Occipital lobe (tissue), 2 donors: Measurements from ENCODE around the gene SRPX. TPM values are rescaled to one million over a fixed set of nuclear protein-coding genes. Genes with fewer than 3 reads are reported as not detected.

Source experiments
- DNase-seq: peaks from one replicate; lab custom pipeline; 2025; lab: John Stamatoyannopoulos, UW
- total RNA-seq: library from RNA; depleted of rRNA; stranded (reverse); fragments of >200 nt; gene quantifications from one replicate; pipeline ENCODE4 v1.2.3, GENCODE V29; 2014

The SRPX gene, protein sequence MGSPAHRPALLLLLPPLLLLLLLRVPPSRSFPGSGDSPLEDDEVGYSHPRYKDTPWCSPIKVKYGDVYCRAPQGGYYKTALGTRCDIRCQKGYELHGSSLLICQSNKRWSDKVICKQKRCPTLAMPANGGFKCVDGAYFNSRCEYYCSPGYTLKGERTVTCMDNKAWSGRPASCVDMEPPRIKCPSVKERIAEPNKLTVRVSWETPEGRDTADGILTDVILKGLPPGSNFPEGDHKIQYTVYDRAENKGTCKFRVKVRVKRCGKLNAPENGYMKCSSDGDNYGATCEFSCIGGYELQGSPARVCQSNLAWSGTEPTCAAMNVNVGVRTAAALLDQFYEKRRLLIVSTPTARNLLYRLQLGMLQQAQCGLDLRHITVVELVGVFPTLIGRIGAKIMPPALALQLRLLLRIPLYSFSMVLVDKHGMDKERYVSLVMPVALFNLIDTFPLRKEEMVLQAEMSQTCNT
- total RNA-seq, result 2.5 TPM

DNA sequence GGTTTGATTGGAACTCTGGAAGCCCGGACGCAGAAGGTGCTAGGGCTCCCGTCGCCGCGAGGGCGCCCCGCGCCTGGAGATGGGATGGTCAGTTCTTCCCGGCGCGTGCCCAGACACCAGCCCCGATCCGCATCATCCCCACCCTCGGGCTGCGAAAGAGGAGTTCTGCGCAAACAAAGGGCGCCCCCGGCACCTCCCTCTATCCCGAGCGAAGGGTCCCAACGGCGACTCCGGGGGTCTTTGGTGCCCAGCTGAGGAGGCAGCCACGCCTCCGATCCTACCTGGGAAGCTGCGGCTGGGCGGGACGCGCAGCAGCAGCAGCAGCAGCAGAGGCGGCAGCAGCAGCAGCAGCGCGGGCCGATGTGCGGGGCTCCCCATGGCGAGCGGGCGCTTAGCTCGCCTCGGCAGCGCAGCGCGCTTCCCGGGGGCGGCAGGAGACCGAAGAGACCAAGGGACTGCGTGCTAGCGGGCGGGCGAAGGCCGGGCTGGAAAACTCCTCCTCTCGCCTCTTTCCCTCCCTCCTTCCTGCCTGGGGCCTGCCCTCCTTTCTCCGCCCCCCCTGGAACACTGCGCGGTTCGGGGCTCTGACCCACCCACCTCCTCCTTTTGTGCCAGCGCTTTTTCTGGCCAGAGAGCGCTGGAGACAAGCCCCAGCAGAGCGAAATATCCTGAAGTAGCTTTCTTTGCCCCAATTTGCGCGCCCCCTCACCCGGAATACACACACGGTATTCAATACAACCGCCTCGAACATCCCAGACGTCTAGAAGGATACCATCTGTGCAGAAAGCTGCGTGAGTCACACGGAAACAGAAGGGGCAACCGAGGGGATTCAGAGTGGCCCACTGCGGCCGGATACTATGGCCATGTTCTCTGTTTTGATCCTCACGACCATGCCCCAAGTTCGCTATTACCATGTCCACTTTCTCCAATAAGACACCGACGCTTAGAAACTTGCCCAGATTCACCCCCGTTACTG lies at the start of gene SRPX:
Gene SRPX, minus strand, starts transcription at position 457 of the 976 bp plus-strand sequence. Its CDS starts 79 bp downstream, at position 378.
- DNase-seq, result no peak

DNA sequence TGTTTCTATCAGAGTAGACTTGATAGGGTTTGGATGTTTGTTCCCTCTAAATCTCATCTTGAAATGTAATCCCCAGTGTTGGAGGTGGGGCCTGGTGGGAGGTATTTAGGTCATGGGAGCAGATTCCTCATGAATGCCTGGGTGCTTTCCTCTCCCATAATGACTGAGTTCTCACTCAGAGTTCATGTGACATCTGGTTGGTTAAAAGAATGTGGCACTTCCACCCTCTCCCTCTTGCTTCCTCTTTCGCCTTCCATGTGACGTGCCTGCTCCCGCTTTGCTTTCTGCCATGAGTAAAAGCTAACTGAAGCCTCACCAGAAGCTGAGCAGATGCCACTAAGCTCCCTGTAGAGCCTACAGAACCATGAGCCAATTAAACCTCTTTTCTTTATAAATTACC lies 47.3 kb upstream of the SRPX start:
- no peak for DNase-seq

DNA sequence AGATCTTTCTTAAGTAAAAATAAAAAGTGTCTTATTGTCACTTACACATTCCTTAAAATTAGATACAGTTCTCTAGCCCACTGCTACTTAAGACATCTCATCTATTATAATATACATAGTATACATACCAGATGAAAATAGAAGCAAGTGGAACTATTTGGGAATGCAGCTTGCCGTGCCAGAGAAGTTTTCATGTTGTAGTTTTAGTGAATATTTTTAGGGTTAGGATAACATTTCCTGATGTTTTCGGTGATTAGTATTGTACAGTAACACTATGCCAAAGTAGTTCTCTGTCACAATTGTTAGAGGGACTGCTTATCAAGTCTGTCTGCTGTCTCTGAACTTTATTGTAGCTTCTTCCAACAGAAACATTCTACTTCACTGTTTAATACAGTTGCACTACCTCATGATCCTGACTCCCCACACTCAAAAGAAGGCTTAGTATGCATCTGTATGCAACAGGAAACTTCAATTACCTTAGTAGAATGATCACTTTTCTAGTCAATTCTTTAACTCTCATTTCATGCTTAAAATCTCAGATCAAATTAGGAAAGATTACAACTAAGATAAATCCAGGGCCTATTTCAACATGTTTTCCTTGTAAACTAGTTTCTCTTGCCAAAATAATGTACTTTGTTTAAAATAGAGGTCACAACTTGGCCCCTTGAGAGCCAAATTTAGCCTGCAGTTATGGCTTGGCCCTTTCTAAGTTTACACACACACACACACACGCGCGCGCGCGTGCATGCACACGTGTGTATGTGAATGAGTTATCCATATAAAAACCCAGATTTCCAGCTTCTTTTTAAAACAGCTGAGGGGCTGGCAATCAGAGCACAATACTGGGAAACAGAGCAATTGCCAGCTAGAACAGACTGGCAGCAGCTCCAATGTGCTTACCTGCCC lies 42.3 kb upstream of the SRPX start:
- no peak for DNase-seq

DNA sequence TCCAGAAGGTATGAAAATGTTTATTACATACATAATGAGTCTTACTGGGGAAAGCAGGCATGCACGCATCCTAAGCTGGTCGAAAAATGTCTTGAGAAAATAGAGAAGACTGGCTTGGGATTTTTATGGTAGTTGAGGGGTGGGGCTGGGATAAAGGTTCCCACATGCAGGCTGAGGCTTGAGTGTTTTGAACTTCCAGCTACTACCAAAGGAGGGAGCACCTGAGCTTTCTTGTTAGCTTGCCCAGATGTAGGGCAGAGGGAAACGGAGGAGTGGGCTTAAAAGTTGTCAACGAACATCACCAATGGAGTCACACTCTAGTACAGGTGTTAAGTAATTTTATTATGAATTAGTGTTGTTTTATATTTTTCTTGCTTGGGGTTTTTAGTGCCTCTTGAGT lies 39.6 kb upstream of the SRPX start:
- DNase-seq, result no peak

DNA sequence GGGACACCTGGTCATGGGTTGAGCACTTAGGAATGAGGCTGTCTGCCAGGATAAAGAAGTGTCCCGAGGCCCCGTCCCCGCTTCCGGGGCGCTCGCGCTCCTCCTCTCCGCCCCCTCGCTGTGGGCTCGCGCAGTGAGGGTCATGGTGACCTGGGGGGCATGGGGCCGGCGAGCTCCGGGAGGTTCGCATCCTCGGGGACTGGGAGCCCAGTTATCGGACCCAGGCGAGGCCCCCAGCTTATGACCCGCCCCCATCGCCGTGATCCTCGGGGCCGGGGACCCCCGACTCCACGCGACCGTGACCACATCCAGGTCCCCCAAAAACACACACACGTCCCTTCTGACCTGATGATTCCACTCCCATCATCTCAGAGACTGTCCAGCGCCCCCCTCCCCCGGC lies 35.3 kb upstream of the SRPX start:
- no peak for DNase-seq

DNA sequence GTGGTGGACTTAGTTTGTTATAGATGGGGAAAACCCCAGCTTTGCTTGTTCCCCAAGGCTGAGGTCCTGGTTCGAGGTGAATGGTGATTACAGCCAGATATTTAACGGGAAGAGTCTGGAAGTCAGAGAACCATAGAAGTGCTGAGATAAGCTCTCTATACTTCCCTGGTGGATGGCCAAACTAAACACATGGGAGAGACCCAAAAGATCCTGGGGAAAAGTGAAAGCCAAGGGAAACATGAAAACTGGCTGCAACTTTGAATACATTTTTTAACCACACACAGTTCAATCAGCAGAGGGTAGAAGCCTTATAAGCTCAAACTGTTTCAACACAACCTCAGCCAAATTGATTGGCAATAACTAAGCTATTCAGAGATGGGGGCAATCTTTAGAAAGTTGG lies 29.3 kb upstream of the SRPX start:
- no peak for DNase-seq

DNA sequence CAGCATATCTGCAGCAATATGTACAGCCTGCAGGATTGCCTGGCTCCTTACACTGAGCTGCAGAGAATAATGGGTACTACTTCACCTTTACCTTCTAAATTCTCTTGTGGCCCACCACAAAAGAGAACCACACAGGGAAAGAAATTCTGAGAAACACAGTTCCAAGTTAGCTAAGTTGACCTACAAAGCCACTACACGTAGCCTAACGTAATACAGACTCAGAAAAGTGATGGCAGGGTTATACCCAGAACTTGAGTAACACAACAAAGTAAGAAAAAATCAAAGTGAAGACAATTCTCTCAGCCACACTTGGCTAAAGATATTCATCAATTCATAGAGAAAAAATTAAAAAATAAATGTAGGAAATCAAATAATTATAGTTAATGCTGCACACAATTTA lies 26.4 kb upstream of the SRPX start:
- DNase-seq, result no peak

DNA sequence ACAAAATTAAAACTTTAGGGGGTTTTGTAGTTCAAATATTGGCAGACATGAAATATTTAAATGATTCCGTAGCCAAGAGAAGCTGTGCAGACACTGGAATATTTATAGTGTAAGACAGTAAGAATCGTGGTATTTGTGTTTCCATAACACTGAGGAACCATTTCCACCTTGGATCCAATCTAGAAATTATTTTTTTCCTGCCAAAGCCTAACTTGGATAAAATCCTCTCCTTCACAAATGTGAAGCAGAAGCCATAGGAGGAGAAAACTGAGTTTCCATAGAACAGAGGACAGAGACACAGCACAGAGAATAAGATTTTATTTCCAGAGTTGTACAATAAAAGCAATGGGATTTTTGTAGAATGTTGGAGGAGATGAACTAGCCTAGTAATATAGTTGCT lies 19.9 kb upstream of the SRPX start:
- no peak for DNase-seq

DNA sequence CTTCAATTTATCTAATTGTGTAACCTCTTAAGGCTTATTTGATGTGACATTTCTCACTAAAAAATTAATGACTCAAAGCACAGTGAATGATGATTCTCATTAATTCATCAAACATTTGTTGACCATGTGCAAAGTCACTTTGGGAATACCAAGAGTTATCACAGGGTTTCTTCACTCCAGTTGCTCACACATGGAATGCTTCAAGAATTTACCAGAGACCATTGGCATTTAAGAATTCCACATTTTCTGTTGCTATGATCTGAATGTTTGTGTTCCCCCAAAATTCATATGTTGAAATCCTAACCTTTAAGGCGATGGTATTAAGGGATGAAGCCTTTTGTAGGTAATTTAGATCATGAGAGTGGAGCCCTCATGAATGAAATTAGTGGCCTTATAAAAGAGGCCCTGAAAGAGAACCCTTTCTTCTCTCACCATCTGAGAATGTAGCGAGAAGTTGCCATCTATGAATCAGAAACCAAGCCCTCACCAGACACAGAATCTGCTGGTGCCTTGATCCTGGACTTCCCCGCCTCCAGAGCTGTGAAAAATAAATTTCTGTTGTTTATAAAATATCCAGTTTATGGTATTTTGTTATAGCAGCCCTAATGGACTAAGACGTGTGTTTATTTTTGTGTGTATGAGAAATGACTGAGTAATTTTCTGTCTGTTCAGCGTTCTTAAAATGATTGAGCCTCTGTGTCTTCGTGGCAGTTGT lies 16.4 kb upstream of the SRPX start:
- DNase-seq, result no peak

DNA sequence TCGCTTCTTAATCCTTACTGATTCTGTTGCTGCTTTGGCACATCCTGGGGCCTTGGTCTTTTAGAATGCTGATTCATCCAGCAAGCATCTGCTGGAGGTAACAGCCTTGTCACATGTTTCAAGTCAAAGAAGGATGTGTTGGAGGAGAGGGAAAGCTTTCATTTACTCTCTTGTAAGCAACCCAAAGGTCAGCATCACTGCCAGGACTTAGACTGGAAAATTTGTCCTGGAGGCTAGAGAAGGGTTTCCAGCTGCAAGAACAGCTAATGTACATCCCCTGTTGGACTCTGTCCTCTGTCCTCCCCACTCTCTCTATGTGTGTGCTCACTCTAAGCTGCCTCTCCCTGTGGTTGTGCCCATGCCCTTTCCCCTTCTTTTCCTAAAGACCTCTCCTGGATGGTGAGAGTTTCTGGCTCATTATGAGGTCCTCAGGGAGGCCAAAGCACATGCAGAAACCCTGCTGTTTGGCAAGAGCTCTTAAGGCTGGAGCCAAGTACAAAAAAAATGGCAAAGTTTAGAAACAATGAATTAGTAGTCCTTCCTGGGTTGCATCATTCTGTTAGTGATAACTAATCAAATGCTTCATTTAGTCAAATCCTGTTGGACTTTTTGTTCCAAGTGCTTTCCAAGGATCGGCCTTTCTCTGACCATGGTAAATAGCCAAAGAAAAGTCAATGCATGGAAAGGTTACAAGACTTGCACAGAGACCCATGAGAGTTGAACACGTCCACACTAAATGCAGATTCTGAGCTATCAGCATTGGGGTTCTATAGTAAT lies 13.4 kb upstream of the SRPX start:
- no peak for DNase-seq

DNA sequence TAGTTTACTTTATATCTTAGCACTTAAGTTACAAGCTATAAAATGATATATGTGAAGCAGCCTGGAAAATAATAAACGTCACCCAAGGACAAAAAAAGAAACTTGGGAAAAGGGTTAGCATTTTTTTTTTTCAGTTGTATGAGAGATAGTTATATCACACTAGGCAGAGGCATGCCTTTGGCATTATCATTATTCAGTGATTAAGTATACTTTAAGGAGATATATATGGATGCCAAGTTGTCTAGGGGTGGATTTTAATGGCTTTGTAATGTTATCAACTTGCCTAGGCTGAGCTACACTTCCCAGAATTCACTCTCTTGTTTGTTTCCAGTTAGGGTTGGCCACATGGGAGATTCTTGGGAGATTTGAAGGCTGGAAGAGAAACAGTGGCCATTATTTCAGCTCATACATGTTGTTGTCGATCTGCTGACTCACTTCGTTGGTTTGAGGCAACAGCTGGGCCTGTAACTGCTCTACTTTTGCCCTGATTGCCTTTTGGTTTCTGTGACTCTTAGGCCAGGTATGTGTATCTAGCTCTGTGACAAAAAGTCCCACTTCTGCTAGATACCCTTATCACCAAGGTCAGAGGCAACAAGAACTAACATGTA lies 11.5 kb upstream of the SRPX start:
- no peak for DNase-seq

DNA sequence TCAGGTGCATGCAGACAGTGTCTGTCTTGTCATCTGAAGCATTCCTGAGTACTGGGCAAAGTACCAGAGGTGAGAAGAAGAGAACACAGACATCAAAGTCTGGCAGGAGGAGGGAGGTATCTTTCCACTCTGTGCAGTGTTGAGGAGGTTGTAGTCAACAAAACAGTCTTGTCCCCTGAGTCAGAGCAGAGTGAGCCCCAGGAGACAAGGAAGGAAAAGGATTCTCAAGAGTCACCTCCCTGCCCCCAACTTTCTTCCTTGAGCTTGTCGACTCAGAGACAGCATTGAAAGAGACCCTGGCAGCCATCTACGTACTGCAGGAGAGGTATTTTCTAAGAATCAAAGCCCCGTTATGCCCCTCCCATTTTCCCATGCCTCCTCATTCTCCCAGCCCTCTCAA lies 4.4 kb upstream of the SRPX start:
- no peak for DNase-seq

DNA sequence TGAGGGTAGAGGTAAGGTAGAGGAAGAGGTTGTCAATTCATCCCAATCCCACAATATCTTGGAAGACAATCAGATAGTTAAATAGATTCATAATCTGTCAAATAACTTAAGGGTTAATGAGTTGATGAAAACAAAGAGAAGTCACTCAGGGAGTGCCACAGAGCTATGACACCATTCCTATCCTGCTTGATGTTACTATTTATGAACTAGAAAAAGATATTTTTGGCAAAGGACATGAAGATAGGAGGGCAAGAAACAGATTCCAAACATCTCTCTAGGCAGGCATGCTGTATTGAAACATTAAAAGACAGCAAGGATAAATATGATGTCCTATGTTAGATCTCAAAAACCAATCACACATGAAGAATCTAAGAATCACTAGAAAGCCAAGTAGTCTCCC lies 3.5 kb upstream of the SRPX start:
- no peak for DNase-seq

DNA sequence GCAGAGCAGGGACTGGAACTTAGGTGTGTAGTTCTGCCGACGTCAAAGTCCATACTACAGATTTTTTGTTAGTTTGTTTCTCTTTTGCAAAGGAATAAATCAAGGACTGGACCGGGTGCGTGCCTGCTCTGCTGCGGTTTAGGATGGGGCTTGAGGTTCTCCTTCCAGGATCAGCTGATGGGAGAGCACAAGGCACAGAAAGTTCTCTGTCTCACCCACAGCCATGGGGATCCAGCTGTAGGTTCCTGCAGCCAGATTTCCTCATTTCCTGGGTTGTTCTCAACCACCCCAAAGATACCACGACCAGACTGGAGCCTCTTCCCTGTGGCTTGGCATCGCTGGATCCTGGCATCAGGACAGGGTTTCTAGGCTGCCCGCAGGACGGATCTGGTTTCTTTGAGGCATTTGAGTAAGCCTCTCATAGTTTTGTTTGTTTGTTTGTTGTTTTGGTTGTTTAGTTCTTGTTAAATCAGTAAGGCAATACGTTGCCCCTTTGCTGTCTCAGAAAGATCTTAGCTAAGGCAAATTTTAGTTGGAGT lies 789 bp upstream of the SRPX start:
- no peak for DNase-seq

DNA sequence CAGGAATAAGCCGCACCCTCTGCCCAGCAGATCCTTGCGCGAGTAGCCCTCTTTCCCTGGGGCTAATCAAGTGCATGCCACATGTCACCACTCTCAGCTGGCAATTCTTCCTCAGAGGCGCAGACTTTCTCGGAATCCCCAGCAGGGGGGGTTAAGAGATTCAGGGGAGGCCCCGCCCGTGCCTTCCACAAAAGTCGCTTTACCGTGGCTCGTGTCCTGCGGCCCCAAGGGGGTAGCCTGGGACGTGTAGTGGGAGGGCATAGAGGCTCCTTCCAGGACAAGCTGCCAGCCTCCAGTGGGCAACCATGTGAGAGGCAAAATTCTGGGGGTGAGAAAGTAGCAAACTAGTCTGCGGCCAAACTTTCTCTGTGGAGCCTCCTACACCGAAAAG lies 652 bp downstream of the SRPX start:
- no peak for DNase-seq

DNA sequence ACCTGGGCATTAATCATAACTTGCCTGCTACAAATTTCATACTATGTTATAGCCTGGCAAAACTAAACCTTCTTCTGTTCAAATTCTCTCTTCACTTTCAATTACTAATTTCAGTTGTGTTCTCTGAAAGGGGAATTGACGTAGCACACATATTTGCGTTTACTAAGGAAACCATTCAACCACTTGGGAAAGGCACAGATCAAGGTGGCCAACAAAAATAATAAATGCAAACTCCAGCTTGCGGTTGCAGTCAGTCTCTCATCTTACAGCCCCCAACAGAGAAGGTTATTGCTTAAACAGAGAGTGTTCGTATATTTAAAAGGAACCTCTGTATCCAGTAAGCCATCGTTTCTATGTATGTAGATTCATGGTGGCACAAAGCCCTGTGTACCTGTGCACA lies 4.0 kb downstream of the SRPX start:
- no peak for DNase-seq

DNA sequence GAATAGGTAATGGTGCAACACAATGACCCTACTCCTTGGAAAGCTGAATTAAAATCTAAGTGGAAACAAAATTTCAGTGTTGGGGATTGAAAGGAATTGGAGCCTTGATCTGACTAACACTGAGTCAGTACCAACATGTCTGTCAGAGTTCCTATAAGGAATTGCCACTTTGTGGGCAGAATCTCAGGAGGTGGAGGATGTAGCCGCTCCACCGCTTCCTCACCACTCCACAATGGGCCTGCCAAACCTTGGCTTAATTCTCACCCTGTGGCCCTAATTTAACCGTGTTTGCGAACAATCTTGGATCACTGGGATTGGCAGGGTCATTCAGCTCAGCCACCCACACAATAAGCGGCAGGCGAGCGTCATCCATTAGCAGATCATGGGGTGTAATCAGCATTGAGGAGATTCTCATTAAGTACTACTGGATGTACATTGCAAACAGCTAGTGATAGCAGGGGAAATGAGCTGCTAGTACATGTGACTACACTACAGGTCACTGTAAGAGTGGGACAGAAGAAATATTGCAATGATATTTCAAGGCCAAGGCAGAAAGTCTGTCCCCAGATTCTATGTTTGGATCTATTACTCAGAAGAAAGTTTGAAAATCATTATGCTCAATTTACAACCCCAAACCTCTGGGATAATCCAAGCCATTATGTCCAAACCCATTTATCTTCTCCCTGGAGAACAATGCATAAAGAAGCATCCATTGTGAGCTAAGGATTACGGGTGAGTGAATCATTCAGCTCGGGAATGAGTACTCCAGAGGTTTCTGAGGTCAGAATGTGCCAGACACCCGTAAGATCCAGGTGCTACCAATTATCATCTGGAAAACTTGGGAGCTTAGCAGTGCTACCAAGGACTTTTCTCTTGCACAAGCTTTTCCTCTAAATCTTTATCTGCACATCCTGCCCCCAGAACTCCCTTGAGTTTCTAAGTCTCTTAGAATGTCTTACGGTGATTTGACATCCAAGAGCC lies 5.8 kb downstream of the SRPX start:
- no peak for DNase-seq

DNA sequence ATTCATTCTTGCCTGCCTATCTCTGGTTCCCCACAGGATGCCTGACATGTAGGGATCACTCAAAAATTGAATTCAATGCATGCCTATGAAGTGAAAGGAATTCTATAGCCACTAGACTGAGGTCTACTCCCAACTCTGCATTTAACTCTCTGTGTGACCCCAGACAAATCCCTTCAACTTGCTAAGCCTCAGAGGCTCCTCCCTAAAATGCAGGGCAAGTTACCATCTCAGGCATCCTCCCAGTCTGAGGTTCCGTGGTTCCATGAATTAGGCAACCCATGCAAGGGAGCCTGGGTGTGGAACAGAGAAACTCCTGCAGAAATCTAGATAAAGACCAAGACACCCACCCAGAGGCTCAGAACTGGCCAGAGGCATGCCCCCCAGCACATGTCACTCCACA lies 6.6 kb downstream of the SRPX start:
- DNase-seq, result no peak
